HL-60 (cell line): ENCODE measurements around the gene ADGRG7.

Experiments used
- DNase-seq, 2 experiments: peaks; one replicate each; pipeline ENCODE4 v3.0.0-alpha.2; 2010 to 2020; ENCODE audit warnings: low read depth in 1 of 2, low spot score in 1 of 2
- H3K27ac ChIP-seq: fragments of 250-450 bp; sonication (Bioruptor Pico); replicated peaks from 2 replicates; pipeline ENCODE4 v1.5.1; 2020; ENCODE audit warnings: mild to moderate bottlenecking, moderate library complexity
- H3K27me3 ChIP-seq: fragments of 250-450 bp; sonication (Bioruptor Pico); 2 replicates; pipeline ENCODE4 v1.5.1; 2021; ENCODE audit warnings: mild to moderate bottlenecking, moderate library complexity; ENCODE audit not compliant: insufficient read depth, poor library complexity, severe bottlenecking
- H3K4me3 ChIP-seq: replicated peaks from 2 replicates; pipeline ENCODE4 v1.5.1; 2011; ENCODE audit warnings: mild to moderate bottlenecking, control low read depth, low read length; ENCODE audit not compliant: insufficient read depth
- CTCF ChIP-seq: IDR thresholded peaks from one replicate; pipeline ENCODE4 v1.5.1; 2011; ENCODE audit warnings: low read length, control low read depth, inconsistent platforms; ENCODE audit not compliant: insufficient read depth
- GABPA ChIP-seq: IDR thresholded peaks from 2 replicates; pipeline ENCODE4 v1.6.1; 2012; ENCODE audit warnings: low read depth
- POLR2AphosphoS5 ChIP-seq: IDR thresholded peaks from 2 replicates; pipeline ENCODE4 v1.6.1; 2012; ENCODE audit warnings: low read depth
- SPI1 ChIP-seq: IDR thresholded peaks from 2 replicates; pipeline ENCODE4 v1.6.1; 2012; ENCODE audit warnings: low read depth, mild to moderate bottlenecking, borderline replicate concordance
- TF ChIP-seq, protein P1 (sequence below): IDR thresholded peaks from 2 replicates; pipeline ENCODE4 v1.6.1; 2012; ENCODE audit warnings: low read depth; ENCODE audit not compliant: insufficient replicate concordance

The ADGRG7 gene

DNA sequence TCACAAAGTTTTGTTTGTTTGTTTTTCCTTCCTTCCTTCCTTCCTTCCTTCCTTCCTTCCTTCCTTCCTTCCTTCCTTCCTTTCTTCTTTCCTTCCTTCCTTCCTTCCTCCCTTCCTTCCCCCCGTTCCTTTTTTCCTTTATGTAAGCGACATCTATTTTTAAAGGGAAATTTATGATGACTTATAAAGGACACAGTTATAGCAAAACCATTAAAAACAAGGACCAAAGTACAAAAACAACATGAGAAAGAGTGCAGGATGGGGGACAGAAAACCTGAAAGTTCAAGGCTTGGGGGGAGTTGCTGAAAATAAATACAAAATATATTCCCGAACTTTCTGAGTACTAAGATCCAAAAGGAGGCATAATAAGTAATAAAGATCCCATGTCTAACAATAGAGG lies 1.8 kb downstream of the ADGRG7 start:
- TF ChIP-seq GABPA (no peak), POLR2AphosphoS5 (no peak), CTCF (no peak), SPI1 (no peak)
- TF ChIP-seq, protein P1, sequence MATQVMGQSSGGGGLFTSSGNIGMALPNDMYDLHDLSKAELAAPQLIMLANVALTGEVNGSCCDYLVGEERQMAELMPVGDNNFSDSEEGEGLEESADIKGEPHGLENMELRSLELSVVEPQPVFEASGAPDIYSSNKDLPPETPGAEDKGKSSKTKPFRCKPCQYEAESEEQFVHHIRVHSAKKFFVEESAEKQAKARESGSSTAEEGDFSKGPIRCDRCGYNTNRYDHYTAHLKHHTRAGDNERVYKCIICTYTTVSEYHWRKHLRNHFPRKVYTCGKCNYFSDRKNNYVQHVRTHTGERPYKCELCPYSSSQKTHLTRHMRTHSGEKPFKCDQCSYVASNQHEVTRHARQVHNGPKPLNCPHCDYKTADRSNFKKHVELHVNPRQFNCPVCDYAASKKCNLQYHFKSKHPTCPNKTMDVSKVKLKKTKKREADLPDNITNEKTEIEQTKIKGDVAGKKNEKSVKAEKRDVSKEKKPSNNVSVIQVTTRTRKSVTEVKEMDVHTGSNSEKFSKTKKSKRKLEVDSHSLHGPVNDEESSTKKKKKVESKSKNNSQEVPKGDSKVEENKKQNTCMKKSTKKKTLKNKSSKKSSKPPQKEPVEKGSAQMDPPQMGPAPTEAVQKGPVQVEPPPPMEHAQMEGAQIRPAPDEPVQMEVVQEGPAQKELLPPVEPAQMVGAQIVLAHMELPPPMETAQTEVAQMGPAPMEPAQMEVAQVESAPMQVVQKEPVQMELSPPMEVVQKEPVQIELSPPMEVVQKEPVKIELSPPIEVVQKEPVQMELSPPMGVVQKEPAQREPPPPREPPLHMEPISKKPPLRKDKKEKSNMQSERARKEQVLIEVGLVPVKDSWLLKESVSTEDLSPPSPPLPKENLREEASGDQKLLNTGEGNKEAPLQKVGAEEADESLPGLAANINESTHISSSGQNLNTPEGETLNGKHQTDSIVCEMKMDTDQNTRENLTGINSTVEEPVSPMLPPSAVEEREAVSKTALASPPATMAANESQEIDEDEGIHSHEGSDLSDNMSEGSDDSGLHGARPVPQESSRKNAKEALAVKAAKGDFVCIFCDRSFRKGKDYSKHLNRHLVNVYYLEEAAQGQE: no peak
- DNase-seq: no peak
- Histone ChIP-seq H3K4me3 (no peak overlapping the region), H3K27ac (no peak overlapping the region), H3K27me3 (no peaks in the 10 kb centered on the region)

DNA sequence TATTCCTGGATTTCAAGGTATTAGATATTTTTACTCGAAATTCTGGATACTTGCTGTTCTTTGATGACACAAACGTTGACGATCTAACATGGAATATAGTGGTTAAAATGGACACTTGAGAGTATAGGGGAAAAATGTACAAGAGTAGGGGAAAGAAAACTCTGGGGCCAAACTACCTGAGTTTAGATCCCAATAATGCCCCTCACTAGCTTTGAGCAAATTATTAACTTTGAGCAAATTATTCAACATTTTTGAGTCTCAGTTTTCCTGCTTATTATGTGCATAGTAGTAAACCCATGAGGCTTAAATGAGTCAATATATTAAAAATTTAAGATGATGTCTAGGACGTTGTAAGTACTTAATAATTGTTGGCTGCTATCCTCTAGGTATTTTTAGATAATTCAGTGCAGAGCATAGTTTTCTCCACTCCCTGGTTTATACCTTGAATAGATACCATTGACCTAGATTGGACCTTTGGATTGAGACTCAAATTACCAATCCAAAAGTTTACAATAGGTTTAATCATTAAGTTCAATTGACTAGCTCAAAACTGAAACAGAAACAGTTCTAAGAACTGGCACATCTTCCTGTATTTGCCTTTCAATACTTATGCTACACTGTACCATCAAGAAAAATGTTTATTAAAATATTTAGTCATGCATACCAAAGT lies 4.5 kb downstream of the ADGRG7 start:
- Histone ChIP-seq H3K4me3 (no peak overlapping the region), H3K27me3 (no peaks in the 10 kb centered on the region), H3K27ac (no peak overlapping the region)
- TF ChIP-seq CTCF (no peak), POLR2AphosphoS5 (no peak), GABPA (no peak), SPI1 (no peak)
- TF ChIP-seq, protein P1: no peak
- no peak for DNase-seq

DNA sequence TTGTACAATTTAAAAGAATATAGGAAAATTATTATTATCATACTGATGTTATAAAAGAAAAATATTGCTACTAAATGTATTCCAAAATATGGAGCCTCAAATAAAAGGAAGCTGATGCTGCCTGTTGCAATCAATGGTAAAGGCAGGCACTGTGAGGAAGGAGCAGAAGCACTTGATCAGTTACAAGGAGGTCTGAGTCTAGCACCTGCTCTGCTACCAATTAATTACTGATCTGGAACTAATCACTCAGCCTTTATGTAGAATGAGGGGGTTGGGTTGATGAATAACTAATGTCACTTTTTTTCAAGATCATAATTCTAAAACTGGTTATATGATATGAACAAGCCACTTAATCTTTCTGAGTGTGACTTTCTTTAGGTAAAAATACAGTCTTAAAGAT lies 5.5 kb downstream of the ADGRG7 start:
- H3K4me3 ChIP-seq: no peak overlapping the region
- H3K27me3 ChIP-seq: no peaks in the 10 kb centered on the region
- H3K27ac ChIP-seq: no peak overlapping the region
- DNase-seq: no peak
- TF ChIP-seq, protein P1: no peak
- no peak for TF ChIP-seq SPI1
- no peak for TF ChIP-seq GABPA
- TF ChIP-seq POLR2AphosphoS5: no peak
- TF ChIP-seq CTCF: no peak
